ENCODE results near the gene MPDZ.

MPDZ gene

GRCh38 chr9:13292782-13293181 is 13.3 kb upstream of the MPDZ start:
- DNase-seq (ENCODE audit: insufficient read length, low spot score): no peak
- no peak for TF ChIP-seq CTCF (IDR thresholded peaks at IDR 0.05; ENCODE audit: insufficient read depth, missing control alignments)
- FAIRE-seq: no peak

DNA sequence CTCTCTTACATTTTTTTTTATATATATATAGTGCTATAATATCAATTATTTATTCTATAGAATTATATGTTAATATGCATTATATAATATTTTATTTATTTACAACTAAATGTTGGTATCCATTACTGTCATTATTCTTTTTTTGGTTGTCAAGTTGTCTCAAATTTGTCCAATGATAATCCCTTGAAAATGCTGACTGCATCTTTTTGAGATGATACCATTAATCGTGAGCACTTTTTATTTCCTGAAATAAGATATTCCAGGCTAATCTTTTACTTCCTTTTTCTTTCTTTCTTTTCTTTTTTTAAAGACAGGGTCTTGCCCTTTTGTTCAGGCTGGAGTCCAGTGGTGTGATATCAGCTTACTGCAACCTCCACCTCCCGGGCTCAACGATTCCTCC is 12.7 kb upstream of the MPDZ start:
- DNase-seq (ENCODE audit: insufficient read length, low spot score): no peak
- no peak for TF ChIP-seq CTCF (IDR thresholded peaks at IDR 0.05; ENCODE audit: insufficient read depth, missing control alignments)
- no peak for FAIRE-seq

DNA sequence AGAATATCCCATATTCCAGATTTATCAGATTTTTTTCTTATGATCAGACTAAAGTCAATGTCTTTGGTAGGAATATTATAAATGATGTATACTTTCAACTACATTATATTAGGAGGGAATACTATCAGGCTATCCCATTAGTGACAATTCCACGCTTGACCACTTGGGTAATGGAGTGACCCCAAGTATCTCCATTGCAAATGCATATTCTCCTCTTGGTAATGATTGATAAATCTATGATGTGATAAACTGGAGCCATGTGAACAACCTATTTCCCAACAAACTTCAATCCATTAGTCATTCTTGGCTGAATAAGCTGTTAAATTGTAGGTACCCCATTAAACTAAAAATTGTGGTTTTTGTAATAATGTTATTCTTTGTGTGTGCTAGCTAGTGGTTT is 12.2 kb upstream of the MPDZ start:
- no peak for DNase-seq (ENCODE audit: insufficient read length, low spot score)
- no peak for FAIRE-seq
- TF ChIP-seq CTCF (IDR thresholded peaks at IDR 0.05; ENCODE audit: insufficient read depth, missing control alignments): no peak

- no peak for TF ChIP-seq CTCF (IDR thresholded peaks at IDR 0.05; ENCODE audit: insufficient read depth, missing control alignments)
- no peak for FAIRE-seq
Observed at GRCh38 chr9:13284011-13284410, 4.5 kb upstream of the MPDZ start.

GRCh38 chr9:13282998-13283397 is 3.5 kb upstream of the MPDZ start:
- no peak for FAIRE-seq
- no peak for TF ChIP-seq CTCF (IDR thresholded peaks at IDR 0.05; ENCODE audit: insufficient read depth, missing control alignments)
- no peak for DNase-seq (ENCODE audit: insufficient read length, low spot score)

More at GRCh38 chr9:13284011-13284410, 4.5 kb upstream of the MPDZ start:
- DNase-seq (ENCODE audit: insufficient read length, low spot score): no peak

DNA sequence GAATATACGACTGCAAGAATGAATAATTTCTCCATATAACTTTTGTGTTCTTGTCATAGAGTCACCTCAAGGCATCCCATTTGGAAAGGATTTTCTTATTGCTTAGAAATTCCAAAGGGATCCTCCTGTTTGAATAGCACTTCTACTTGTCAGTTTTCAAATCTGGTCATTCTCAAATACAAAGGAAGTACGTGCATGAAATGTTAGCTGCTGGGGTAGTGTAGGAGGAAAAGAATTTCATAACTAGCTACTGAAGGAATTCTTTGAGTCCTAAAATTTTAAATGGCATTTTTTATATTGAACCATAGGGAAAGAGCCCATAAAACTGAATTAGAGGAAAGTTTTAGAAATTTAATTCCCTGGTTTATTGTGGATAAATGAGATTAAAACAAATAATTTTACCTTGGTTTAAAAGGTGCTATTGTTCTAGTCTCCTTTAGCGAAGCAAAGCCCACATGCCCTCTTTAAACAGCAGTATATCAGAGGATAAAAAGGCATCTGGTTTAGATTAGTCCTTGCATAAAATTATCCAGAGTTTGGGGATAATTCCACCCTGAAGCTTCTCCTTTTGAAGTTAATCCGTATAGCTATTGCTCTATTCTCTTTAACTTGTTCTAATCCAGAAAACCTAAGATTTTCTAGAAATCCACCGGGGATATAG is 2.0 kb upstream of the MPDZ start:
- no peak for TF ChIP-seq CTCF (IDR thresholded peaks at IDR 0.05; ENCODE audit: insufficient read depth, missing control alignments)
- FAIRE-seq (no peak), DNase-seq (ENCODE audit: insufficient read length, low spot score) (no peak)

DNA sequence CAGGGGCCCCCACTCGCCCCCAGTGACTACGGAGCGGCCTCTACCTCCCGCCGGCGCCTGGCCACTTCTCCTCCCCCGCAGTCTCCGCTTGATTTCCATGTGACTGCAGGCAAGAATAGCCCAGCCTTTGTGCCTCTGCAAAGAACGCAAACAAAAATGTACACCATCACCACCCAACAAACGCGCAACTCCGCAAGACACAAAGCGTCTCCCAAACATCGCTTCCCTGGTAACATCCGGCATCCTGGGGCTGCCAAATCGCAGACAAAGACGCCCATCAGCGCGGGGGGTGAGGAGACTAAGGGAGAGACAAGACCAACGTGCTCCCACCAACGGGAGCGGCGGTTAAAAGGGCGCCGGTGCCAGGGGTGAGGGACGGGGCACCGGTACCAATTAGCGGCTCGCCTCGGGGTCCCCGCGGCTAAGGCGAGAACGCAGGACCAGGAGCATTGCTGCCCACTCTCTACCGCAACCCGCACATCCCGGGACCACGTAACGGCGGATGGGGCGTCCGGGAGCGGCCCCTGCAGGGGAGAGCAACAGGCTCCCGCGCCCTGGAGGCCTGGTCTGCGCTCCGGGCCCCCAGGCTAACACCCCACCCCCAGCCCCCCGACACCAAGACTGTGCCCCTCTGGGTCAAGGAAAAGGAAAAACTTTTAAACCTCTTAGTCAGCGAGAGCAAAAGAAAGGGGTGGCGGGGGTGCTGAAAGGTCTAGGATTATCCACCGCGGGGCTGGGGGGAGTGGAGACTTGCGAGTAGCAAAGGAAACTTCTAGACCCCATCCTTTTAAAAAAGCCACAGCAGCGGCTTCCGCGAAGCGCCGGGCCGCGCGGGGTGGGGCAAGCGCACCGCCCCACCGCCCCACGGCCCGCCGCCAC is 885 bp downstream of the MPDZ start:
- DNase-seq (ENCODE audit: insufficient read length, low spot score) (no peak), FAIRE-seq (no peak)
- TF ChIP-seq CTCF (IDR thresholded peaks at IDR 0.05; ENCODE audit: insufficient read depth, missing control alignments): no peak
